NCI-H2196 treated with DMSO at 0.1 percent for 48 hours (cell line): ENCODE results near the gene LRRC40.
"Not testable (repeated sequence)": the region's sequence is repeated elsewhere in the genome, so short reads cannot be mapped to it uniquely, and the experiment has no call there.

Source experiments
- DNase-seq: peaks from one replicate; lab custom pipeline; 2025; ENCODE audit not compliant: unreplicated experiment; lab: John Stamatoyannopoulos, UW

LRRC40 gene

DNA sequence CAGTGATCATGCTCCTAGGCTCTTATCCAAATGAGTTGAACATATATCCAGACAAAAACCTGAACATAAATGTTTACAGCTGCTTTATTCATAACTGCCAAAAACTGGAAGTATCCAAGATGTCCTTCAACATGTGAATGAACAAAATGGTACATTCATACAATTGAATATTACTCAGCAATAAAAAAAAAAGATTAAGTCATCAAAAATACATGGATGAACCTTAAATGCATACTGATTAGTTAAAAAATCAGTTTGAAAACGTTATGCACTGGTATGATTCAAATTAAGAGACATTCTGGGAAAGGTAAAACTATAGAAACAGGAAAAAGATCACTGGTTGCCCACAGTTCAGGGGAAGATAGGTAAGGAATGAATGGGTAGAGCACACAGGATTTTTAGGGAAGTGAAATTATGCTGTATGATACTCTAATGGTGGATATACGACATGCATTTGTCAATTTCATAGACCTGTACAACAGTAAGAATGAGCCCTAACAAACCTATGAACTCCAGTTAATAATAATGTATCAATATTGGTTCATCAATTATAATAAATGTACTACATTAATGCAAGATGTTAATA is 3.1 kb downstream of the LRRC40 start:
- DNase-seq, result no peak

DNA sequence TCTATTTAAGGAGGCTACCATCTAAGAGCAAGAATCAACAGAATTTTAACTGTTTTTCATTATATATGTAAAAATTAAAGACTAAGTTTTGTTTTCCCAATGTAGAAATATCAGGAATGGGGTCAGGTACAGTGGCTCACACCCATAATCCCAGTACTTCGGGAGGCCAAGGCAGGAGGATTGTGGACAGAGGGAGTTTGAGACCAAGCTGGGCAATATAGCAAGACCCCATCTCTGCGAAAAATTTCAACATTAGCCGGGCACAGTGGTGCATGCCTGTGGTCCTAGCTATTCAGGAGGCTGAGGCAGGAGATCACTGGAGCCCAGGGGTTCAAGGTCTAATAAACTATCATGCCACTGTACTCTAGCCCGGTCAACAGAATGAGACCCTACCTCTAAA is 5.3 kb downstream of the LRRC40 start:
- DNase-seq, result no peak

DNA sequence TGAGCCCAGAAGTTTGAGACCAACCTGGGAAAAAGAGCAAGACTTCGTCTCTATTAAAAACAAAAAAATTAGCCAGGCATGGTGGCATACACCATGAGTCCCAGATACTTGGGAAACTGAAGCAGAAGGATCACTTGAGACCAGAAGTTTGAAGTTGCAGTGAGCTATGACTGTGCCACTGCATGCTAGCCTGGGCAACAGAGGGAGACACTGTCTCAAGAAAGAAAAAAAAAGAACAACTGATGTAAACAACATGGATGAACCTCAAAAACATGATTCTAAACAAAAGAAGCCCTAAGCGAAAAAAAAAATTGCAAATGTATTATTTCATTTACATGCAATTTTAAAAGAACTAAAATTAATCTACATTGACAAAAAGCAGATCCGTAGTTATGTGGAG is 9.0 kb downstream of the LRRC40 start:
- DNase-seq, result no peak

DNA sequence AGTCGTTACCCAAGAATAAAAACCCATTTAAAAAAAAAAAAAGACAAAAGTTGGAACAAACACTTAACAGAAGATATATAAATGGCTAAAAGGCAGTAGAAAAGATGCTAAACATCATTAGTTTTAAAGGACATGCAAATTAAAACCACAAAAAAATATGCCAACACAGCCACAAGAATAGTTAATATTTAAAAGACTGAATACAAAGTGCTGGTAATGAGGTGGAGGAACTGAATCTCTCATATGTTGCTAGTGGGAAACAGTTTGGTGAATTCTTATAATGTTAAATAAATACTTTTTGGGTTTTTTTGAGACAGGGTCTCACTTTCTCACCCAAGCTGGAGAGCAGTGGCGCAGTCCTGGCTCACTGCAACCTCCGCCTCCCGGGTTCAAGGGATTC is 10.0 kb downstream of the LRRC40 start:
- DNase-seq, result no peak

DNA sequence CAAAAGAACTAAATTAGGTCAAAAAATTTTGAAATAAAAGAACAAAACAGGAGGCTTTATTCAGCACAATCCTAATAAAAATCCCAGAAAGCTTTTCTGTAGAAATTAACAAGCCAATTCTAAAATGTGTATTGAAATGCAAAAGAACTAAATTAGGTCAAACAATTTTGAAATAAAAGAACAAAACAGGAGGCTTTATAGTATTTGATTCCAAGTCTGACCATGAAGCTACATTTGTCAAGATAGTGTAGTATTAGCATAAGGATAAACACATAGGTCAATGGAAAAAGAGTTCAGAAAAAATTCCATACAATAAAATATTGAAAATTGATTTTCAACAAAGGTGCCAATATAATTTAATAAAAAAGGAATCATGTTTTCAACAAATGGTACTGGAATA is 10.8 kb downstream of the LRRC40 start:
- DNase-seq, result no peak

DNA sequence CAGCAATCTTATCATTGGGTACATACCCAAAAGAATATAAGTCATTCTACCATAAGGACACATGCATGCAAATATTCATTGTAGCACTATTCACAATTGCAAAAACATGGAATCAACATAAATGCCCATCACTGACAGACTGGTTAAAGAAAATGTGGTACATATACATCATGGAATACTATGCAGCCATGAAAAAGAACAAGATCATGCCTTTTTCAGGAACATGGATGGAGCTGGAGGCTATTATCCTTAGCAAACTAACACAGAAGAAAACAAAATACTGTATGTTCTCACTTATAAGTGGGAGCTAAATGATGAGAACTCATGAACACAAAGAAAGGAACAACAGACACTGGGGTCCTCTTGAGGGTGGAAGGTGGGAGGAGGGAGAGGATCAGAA is 12.9 kb downstream of the LRRC40 start:
- not testable (repeated sequence) for DNase-seq

DNA sequence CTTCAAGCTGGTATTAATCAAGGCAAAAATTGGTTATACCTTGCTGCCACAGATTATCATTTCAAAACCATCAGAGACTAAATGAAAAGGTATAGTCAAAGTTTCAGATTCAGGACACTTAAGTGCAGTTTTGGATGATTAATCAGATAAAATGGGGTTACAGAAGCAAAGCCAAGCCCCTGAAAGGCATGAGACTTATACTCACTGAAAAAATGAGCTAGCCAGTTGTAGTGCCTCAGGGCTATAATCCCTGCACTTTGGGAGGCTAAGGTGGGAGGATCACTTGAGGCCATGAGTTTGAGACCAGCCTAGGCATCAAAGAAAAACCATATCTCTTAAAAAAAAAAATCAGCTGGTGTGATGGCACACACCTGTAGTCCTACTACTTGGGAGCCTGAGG is 15.2 kb downstream of the LRRC40 start:
- DNase-seq, result no peak

DNA sequence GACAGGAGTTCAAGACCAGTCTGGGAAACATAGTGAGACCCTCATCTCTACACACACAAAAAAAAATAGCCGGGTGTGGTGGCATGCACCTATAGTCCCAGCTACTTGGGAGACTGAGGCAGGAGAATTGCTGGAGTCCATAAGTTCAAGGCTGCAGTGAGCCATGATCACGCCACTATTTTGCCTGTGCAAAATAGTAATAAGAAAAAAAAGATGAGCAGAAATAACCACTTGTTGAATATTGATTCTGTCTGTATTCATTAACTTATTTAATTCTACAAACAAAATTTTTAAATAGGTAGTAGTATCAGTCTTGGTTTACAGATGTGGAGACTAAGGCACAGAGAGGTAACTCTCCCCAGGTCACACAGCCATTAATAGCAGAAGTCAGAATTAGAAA is 16.9 kb downstream of the LRRC40 start:
- DNase-seq, result no peak

DNA sequence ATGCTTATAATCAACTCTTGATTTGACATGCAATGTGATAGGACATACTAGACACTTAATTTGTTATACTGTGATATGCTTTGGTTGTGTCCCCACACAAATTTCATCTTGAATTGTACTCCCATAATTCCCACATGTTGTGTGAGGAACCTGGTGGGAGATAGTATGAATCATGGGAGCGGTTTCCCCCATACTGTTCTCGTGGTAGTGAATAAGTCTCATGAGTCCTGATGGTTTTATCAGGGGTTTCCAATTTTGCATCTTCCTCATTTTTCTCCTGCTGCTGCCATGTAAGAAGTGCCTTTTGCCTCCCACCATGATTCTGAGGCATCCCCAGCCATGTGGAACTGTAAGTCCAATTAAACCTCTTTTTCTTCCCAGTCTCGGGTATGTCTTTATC is 20.2 kb downstream of the LRRC40 start:
- DNase-seq, result not testable (repeated sequence)

DNA sequence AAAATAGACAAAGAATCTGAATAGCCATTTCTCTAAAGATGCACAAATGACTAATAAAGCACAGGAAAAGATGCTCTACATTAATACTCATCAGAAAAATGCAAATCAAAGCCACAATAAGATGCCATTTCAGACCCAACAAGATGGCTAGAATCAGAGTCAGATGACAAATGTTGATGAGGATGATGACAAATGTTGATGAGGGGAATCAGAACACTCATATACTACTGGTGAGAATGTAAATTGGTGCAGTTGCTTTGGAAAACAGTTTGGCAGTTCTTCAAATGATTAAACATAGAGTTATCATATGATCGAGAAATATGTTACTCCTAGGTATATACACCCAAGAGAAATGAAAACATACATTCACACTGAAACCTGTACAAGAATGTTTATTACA is 33.9 kb downstream of the LRRC40 start:
- DNase-seq, result no peak

DNA sequence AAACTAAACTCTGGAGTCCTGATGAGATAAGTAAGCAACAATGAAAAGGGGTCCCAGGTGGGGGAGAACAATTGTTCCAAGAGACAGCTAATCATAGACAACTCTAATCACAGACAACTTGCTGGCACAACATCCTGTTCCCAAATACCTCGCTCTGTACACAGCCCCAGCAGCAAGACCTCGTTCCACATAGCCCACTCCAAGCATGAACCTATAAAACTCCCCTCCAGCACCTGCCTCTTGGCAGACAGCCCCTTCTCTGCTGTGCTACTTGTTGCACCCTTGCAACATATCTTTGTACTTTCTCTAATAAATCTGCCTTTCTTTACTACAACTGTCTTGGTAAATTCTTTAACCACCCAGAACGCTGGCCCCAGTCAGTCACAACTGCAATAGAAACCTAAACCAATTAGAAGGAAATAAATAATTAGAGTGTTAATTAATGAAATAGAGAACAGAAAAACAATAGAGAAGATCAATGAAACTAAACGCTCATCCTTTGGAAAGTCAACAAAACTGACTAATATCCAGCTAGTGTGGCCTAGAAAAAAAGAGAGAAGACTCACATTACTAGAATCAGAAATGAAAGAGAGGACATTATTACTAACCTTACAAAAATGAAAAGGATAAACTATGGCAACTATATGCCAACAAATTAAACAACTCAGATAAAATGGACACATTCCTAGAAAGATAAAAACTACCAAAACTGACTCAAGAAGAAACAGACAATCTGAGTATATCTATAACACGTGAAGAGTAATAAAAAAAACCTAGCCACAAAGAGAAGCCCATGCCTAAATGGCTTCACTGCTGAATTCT is 36.1 kb downstream of the LRRC40 start:
- no peak for DNase-seq

DNA sequence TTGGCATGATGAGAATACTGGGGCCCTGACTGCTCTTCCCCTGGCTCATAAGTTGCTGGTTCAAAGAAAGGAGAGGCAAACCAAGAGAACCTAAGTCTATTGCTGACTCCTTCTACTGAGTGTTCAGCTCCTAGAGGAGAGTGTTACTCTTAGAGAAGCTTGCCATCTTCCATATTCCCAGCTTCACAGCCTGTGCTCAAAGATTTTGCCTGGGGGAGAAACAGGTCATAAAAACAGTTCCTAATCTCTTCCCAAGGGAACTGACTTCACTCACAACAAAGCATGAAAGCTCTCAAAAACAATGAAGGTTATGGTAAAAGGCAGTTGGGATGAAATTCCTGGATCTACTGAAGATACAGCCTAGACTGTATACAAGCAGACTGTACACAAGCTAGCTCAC is 37.1 kb downstream of the LRRC40 start:
- no peak for DNase-seq

DNA sequence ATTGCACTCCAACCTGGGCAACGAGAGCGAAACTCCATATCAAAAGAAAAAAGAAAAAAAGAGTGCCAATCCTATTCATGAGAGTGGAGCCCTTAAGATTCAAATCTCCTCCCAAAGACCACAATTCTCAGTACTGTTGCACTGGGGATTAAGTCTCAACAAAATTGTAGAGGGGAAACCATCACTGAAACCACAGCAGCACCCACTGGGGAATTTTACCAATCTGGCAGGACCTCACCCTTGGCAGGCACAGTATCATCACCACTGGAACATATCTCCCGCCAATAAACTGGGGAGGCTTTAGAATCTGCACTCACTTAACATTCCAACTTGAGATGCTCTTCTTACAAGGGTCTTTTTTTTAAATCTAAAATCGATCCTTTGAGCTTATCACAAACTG is 41.0 kb downstream of the LRRC40 start:
- no peak for DNase-seq

DNA sequence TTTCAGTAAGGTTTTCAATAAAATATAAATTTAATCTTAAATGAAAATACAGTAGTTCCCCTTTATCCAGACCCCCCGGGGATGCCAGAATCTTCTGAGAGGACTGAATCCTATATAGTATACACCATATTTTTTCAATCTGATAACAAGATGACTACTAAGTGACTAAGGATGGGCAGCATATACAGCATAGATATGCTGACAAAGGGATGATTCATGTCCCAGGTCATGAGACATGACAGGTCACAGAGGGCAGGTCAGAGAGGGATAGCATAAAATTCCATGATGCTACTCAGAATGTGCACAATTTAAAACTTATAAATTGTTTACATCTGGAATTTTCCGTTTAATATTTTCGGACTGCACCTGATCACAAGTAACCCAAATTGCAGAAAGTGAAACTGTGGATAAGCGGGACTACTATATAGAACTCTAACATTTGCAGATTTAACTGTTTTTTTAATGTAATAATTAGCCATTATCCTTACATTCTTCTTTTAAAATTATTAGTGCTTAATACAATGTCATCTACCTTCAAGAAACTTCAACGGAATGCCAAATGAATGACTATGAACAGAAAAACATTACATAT is 48.8 kb downstream of the LRRC40 start:
- no peak for DNase-seq

DNA sequence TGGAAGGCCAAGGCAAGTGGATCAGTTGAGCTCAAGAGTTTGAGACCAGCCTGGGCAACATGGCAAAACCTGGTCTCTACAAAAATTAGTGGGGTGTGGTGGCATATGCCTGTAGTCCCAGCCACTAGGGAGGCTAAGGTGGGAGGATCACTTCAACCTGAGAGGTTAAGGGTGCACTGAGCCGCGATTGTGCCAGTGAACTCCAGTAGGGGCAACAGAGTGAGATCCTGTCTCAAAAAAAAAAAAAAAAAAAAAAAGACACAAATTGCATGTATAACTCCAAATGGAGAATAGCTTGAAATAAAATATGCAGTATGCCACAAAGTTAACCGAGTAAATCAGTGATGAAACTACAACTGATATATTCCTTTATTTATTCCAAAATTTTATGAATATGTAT is 51.6 kb downstream of the LRRC40 start:
- DNase-seq, result no peak

DNA sequence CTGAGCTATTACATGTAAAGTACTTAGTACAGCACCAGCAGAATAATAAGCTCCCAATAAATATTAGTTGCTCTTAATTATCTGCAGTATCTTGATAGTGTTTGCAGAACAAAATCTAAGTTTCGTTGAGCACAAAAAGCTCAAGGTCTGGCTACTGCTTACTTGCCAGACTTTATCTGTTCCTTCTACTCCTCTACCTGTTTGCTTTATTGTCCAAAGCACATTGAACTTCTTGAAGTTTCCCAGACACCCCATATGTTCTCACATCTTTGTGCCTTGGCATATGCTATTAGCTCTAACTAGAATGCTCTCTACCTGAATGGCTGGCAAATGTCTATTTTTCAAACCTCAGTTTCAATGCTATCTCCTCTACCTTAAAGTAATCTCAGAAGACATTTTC is 54.9 kb downstream of the LRRC40 start:
- DNase-seq, result no peak

DNA sequence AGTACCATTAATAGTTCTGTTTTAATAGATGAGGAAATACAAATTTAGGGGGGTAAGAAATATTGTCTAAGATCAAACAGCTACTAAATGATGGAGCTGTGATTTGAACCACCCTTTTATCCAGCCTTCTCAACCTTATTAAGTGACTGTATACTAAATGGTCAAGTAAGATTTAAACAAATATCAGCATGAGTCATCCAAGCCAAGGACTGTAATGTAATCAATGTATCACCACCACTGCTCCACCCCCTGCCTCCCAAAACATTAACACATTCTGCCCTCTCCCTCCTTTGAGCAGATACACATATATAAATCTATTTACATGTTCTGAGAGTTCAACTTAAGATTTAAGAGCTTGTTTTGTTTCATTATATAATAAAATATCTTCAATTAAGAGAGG is 58.9 kb downstream of the LRRC40 start:
- no peak for DNase-seq

DNA sequence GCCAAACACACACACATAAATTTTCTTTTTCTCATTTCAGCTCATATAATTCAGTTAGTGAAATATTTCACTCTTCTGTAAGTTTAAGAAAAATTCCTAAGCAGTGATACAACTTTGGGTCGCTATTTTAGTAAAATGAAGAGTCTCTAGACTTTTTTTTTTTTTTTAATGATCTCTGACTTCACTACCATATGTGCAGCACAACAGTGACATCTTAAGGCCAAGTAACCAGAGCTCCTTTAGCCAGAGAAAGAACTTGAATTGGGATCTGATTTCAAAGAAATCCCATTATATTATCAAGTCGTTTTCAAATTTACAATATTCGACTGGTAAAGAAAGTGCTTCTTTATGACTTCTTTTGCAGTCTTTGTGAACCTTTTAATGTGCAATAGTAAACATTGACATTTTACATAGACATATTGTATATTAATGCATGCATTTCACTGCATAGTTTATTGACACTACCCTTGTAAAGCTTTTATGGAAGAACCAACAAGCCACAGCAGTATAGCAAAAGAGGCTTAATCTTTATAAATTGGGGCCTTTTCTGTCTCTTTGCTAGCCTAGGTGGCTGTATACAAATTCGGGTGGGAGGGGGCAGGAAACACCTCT is 62.2 kb downstream of the LRRC40 start:
- no peak for DNase-seq

DNA sequence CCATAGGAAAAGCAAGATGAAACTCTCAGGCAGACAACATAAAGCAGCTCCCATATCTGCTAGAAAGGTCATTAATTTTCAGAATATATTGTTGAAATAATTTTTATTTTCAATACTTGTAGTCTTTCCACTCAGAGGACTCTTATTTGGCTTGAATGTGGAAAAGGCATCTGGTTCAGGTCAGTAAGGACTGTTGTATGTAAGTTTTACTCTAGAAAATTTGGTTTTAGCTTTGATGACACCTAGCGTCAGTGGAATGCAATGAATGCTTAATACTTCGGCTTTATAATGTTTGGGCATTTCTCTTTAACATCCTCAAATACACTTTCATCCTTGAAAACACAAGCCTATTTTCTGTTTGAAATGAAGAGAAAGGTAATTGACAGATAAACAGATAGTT is 63.3 kb downstream of the LRRC40 start:
- DNase-seq, result no peak

DNA sequence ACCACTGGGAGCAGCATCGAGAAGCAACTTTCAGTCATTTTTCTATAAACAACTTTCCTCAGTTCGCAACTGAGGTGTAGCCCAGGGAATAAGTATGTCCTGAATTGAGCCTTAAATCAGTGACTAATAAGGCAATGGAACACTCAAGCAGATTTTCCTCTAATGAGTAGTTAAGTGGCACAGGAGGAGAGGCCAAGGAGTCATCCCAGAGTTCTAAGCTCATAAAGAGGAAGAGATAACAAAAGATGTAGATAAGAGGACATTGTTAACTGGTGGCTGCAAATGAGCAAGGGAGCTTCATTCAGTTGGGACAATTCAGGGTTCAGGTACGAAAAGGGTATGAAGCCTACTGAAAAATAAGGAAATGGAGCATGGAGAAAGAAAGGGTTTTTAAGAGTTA is 64.5 kb downstream of the LRRC40 start:
- no peak for DNase-seq

DNA sequence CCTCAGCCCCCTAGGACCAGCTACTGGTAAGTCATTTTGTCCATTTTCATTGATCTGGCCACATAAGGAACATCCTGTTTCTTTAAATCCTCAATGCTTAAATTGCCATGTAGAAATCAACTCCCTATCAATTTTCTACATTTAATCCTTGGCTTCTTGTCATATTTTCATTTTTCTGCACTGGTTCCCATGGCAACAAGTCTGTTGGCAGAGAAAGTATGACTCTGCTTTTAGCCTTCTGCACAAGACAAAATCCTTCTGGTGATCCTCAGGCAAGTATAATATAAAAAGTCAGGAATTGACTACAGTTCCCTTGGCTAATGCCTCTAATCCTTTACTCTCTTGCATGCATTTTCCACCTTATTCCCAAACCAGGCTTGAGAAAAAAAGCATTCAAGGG is 65.0 kb downstream of the LRRC40 start:
- no peak for DNase-seq

DNA sequence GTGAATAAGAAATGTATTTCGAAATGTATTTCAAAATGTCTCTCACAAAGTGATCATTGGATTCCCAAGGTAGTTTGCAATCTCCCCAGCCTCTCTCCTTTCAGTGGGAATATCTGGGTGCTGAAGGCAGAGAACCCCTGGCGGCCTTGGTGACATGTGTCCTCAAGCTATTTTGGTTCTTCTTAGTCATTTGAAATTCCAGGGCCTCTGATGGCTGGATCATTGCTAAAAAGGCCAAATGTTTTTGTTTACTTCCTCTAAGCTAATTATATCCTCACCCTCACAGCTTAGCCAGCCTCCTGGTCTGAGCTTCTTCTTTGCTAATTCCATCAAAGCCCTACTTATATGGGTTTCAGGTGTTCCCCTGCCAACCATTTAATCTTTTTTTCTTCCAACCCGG is 71.2 kb downstream of the LRRC40 start:
- no peak for DNase-seq
